Fibroblast of skin of right quadriceps (primary cell): ENCODE measurements around the gene FGGY.

Experiments used
- DNase-seq: peaks from one replicate; pipeline ENCODE4 v3.0.0-alpha.2; 2013

Gene FGGY

DNA sequence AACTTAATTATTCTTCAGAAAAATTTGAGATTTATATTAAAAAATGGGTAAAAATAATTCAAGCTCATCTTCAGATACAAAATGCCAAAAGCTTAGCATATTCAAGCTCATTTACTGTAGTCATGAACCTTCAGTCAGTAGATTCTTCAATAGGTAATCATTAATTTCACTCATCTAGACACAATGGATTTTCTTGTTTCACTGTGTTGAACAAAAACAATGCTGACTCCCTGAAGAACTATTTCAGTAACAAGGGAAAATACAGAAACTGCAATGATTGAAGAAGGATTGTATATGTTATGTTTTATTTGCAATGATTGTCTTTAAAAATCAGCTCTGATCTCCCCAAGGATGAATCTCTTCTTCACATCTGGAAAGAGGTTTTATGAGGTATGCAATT lies 508.7 kb downstream of the FGGY start:
- DNase-seq: no peak
